Daoy (cell line): ENCODE measurements around the gene PAN2. TPM values are rescaled to one million over a fixed set of nuclear protein-coding genes. Genes with fewer than 3 reads are reported as not detected.

Source experiments
- DNase-seq: peaks from one replicate; pipeline ENCODE4 v3.0.0-alpha.2; 2015; ENCODE audit warnings: low read depth
- total RNA-seq: library from RNA; depleted of rRNA; stranded (reverse); fragments of >200 nt; shearing (Covaris generic); gene quantifications from 2 replicates; pipeline ENCODE4 v1.2.3, GENCODE V29; 2014; rRNA removed

The PAN2 gene
- total RNA-seq, 1 experiment from 2014 or later, result 19.9 TPM

GRCh38 chr12:56267443-56268071 is 66.2 kb downstream of the PAN2 start:
- no peak for DNase-seq

- DNase-seq, result peak; percentile 92
Observed at GRCh38 chr12:56266693-56267442, 66.9 kb downstream of the PAN2 start, which contains the start of gene COQ10A. TSS of gene COQ10A (plus strand) at chr12:56266942. CDS start at chr12:56267119, 177 bp downstream.

Other genes starting within 250 kb of the PAN2 start
- gene PA2G4, start 229.4 kb downstream of the PAN2 start, total RNA-seq, result 384 and 456 TPM in 2 replicates
- gene RPL41, start 217.4 kb downstream of the PAN2 start, total RNA-seq, result 4,200 and 4,689 TPM in 2 replicates
- 2.5 and 3.5 TPM in 2 replicates for gene ZC3H10, start 215.7 kb downstream of the PAN2 start, total RNA-seq
- gene ESYT1, start 205.7 kb downstream of the PAN2 start, total RNA-seq, result 54.3 and 69.6 TPM in 2 replicates
- 148 and 156 TPM in 2 replicates for gene MYL6B, start 181.4 kb downstream of the PAN2 start, total RNA-seq
- gene MYL6, start 175.6 kb downstream of the PAN2 start, total RNA-seq, result 2,203 and 2,674 TPM in 2 replicates
- gene SMARCC2, start 144.5 kb downstream of the PAN2 start, total RNA-seq, result 25.6 and 26.1 TPM in 2 replicates
- 48.1 and 52.3 TPM in 2 replicates for gene RNF41, start 112.1 kb downstream of the PAN2 start, total RNA-seq
- 77.9 and 78.2 TPM in 2 replicates for gene NABP2, start 109.7 kb downstream of the PAN2 start, total RNA-seq
- gene SLC39A5, start 103.9 kb downstream of the PAN2 start, total RNA-seq, result 0.11 TPM in 1 of 2 replicates, not detected in the other
- gene ANKRD52, start 75.6 kb downstream of the PAN2 start, total RNA-seq, result 9.1 and 9.5 TPM in 2 replicates
- gene COQ10A, start 67.1 kb downstream of the PAN2 start, total RNA-seq, result 13.4 and 23.1 TPM in 2 replicates
- 95.8 and 112 TPM in 2 replicates for gene CS, start 33.7 kb downstream of the PAN2 start, total RNA-seq
- gene CNPY2, start 18.0 kb downstream of the PAN2 start, total RNA-seq, result 136 and 177 TPM in 2 replicates
- gene IL23A, start 4.9 kb upstream of the PAN2 start, total RNA-seq, result 1.1 TPM in 1 of 2 replicates, not detected in the other
- gene STAT2, start 26.1 kb upstream of the PAN2 start, total RNA-seq, result 41.4 and 47.1 TPM in 2 replicates
- 0.40 TPM in 1 of 2 replicates, not detected in the other for gene APOF, start 28.9 kb upstream of the PAN2 start, total RNA-seq
- gene TIMELESS, start 115.4 kb upstream of the PAN2 start, total RNA-seq, result 10.4 and 14.1 TPM in 2 replicates
- gene MIP, start 120.7 kb upstream of the PAN2 start, total RNA-seq, result not detected in 2 replicates
- gene SPRYD4, start 134.6 kb upstream of the PAN2 start, total RNA-seq, result 2.9 and 3.2 TPM in 2 replicates
- 5.4 TPM in 1 of 2 replicates, not detected in the other for gene GLS2, start 154.2 kb upstream of the PAN2 start, total RNA-seq
- 7.8 and 24.9 TPM in 2 replicates for gene RBMS2, start 187.8 kb upstream of the PAN2 start, total RNA-seq